ENCODE results near the gene NCR1. TPM values are rescaled to one million over a fixed set of nuclear protein-coding genes. Genes with fewer than 3 reads are reported as not detected.
"Not testable (repeated sequence)": the region's sequence is repeated elsewhere in the genome, so short reads cannot be mapped to it uniquely, and the experiment has no call there.

NCR1 gene
- polyA plus RNA-seq, 1 experiment = not detected

DNA sequence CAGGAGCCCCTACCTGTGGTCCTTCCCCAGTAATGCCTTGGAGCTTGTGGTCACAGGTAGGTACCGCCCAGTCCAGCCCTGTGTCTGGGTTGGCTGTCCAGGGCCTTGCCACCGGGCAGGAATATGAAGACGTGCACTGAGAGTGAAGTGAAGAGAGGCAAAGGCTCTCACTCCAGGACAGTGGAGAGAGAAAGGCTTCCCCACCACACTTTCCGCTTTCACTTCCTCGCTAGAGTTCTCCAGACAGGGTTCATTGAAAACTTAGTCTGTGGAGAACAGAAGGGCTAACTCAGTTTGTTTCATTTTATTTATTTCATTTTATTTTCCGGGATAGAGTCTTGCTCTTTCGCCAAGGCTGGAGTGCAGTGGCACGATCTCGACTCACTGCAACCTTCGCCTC, 17.7 kb upstream of the NCR1 start:
- no peak overlapping the region for H3K27ac ChIP-seq (ENCODE audit: low read depth, low read length)
- ChIA-PET POLR2A (no interaction called here), CTCF (no interaction called here)
- DNase-seq (ENCODE audit: low read depth, low spot score) = no peak
- H3K27me3 ChIP-seq (ENCODE audit: control insufficient read depth, insufficient read depth, low read length) = no peaks in the 10 kb centered on the region
- peaks cover 68% of the 10 kb centered on the region for H3K9me3 ChIP-seq (ENCODE audit: control insufficient read depth, insufficient read depth, low read length)
- TF ChIP-seq, protein P1, sequence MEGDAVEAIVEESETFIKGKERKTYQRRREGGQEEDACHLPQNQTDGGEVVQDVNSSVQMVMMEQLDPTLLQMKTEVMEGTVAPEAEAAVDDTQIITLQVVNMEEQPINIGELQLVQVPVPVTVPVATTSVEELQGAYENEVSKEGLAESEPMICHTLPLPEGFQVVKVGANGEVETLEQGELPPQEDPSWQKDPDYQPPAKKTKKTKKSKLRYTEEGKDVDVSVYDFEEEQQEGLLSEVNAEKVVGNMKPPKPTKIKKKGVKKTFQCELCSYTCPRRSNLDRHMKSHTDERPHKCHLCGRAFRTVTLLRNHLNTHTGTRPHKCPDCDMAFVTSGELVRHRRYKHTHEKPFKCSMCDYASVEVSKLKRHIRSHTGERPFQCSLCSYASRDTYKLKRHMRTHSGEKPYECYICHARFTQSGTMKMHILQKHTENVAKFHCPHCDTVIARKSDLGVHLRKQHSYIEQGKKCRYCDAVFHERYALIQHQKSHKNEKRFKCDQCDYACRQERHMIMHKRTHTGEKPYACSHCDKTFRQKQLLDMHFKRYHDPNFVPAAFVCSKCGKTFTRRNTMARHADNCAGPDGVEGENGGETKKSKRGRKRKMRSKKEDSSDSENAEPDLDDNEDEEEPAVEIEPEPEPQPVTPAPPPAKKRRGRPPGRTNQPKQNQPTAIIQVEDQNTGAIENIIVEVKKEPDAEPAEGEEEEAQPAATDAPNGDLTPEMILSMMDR (IDR thresholded peaks at IDR 0.05; ENCODE audit: low read depth, low read length) = no peak
- no peak overlapping the region for H3K4me3 ChIP-seq (ENCODE audit: low read depth, low read length)

DNA sequence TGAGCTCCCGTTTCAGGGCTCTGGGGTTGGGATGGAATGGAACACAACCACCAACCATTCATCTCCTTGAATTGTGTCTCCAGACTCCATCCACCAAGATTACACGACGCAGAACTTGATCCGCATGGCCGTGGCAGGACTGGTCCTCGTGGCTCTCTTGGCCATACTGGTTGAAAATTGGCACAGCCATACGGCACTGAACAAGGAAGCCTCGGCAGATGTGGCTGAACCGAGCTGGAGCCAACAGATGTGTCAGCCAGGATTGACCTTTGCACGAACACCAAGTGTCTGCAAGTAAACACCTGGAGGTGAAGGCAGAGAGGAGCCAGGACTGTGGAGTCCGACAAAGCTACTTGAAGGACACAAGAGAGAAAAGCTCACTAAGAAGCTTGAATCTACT, 16.4 kb upstream of the NCR1 start:
- ChIA-PET POLR2A (no interaction called here), CTCF (no interaction called here)
- no peak for DNase-seq (ENCODE audit: low read depth, low spot score)
- TF ChIP-seq, protein P1 (IDR thresholded peaks at IDR 0.05; ENCODE audit: low read depth, low read length) = no peak
- Histone ChIP-seq H3K27ac (ENCODE audit: low read depth, low read length) (no peak overlapping the region), H3K4me3 (ENCODE audit: low read depth, low read length) (no peak overlapping the region), H3K9me3 (ENCODE audit: control insufficient read depth, insufficient read depth, low read length) (peaks cover 65% of the 10 kb centered on the region), H3K27me3 (ENCODE audit: control insufficient read depth, insufficient read depth, low read length) (no peaks in the 10 kb centered on the region)

DNA sequence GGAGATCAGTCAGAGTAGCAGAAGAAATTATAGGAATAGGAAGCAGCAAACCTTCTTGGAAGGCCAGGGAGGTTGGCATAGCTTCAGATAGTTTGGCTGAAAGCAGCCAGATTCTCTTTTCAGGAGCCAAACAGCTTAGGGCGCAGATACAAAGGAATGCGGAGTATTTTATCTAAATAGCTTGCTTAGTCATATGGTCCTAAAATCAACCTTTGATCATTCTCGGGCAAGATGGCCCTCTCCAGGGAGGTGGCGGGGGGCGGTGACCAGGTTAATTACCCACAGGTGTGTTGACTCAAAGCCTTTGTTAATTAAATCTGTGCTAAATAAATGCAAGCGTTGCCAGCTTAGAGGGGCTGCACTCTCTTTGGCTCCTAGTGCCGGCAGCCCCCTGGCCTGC, 12.5 kb upstream of the NCR1 start:
- no peak for DNase-seq (ENCODE audit: low read depth, low spot score)
- POLR2A ChIA-PET = no interaction called here
- no peaks in the 10 kb centered on the region for H3K27me3 ChIP-seq (ENCODE audit: control insufficient read depth, insufficient read depth, low read length)
- TF ChIP-seq, protein P1 (IDR thresholded peaks at IDR 0.05; ENCODE audit: low read depth, low read length) = no peak
- CTCF ChIA-PET = no interaction called here
- peaks cover 33% of the 10 kb centered on the region for H3K9me3 ChIP-seq (ENCODE audit: control insufficient read depth, insufficient read depth, low read length)
- no peak overlapping the region for H3K27ac ChIP-seq (ENCODE audit: low read depth, low read length)
- no peak overlapping the region for H3K4me3 ChIP-seq (ENCODE audit: low read depth, low read length)

DNA sequence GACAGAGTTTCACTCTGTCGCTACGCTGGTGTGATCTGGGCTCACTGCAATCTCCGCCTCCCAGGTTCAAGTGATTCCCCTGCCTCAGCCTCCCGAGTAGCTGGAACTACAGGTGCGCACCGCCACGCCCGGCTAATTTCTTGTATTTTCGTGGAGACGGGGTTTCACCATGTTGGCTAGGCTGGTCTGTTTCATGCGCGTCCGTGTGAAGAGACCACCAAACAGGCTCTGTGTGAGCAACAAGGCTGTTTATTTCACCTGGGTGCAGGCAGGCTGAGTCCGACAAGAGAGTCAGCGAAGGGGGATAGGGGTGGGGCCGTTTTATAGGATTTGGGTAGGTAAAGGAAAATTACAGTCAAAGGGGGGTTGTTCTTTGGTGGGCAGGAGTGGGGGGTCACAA, 11.8 kb upstream of the NCR1 start:
- H3K27me3 ChIP-seq (ENCODE audit: control insufficient read depth, insufficient read depth, low read length); DNase-seq (ENCODE audit: low read depth, low spot score); H3K27ac ChIP-seq (ENCODE audit: low read depth, low read length); POLR2A ChIA-PET; H3K4me3 ChIP-seq (ENCODE audit: low read depth, low read length); CTCF ChIA-PET: not testable (repeated sequence)
- peaks cover 27% of the 10 kb centered on the region for H3K9me3 ChIP-seq (ENCODE audit: control insufficient read depth, insufficient read depth, low read length)

DNA sequence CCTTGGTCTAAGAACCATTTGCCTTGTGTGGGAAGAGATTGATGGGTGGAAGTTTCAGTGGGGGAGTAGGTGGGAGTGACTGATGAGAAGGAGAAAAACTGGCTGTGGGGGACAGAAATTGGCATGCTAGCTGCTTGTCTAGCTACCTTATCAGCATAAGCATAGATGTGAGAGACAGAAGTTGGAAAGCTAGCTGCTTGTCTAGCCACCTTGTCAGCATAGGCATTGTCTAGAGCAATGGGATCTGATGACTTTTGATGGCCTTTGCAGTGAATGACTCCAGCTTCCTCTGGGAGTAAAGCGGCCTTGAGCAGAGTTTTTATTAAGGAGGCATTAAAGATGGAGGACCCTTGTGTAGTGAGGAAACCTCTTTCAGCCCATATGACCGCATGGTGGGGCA, 9.9 kb upstream of the NCR1 start:
- no peaks in the 10 kb centered on the region for H3K27me3 ChIP-seq (ENCODE audit: control insufficient read depth, insufficient read depth, low read length)
- CTCF ChIA-PET = no interaction called here
- POLR2A ChIA-PET = no interaction called here
- peaks cover 29% of the 10 kb centered on the region for H3K9me3 ChIP-seq (ENCODE audit: control insufficient read depth, insufficient read depth, low read length)
- no peak for DNase-seq (ENCODE audit: low read depth, low spot score)
- TF ChIP-seq, protein P1 (IDR thresholded peaks at IDR 0.05; ENCODE audit: low read depth, low read length) = no peak
- no peak overlapping the region for H3K27ac ChIP-seq (ENCODE audit: low read depth, low read length)
- no peak overlapping the region for H3K4me3 ChIP-seq (ENCODE audit: low read depth, low read length)

DNA sequence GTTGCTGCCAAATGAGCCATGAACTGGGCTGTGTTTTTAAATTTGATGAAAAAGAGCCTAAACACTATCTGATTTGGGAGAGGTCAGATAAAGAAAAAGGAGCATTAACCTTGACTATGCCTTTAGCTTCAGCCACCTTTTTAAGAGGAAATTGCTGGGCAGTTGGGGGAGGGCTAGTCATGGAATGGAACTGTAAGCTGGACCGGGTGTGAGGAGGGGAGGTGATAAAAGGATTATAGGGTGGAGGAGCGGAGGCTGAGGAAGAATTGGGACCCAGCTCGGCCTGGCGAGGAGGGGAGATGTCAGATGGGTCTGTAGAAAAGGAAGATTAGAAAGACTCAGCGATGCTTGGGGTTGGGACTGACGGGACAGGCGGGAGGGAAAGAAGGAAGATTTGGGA, 7.3 kb upstream of the NCR1 start:
- CTCF ChIA-PET; DNase-seq (ENCODE audit: low read depth, low spot score); H3K4me3 ChIP-seq (ENCODE audit: low read depth, low read length); H3K27ac ChIP-seq (ENCODE audit: low read depth, low read length); H3K27me3 ChIP-seq (ENCODE audit: control insufficient read depth, insufficient read depth, low read length); POLR2A ChIA-PET: not testable (repeated sequence)
- peaks cover 31% of the 10 kb centered on the region for H3K9me3 ChIP-seq (ENCODE audit: control insufficient read depth, insufficient read depth, low read length)

DNA sequence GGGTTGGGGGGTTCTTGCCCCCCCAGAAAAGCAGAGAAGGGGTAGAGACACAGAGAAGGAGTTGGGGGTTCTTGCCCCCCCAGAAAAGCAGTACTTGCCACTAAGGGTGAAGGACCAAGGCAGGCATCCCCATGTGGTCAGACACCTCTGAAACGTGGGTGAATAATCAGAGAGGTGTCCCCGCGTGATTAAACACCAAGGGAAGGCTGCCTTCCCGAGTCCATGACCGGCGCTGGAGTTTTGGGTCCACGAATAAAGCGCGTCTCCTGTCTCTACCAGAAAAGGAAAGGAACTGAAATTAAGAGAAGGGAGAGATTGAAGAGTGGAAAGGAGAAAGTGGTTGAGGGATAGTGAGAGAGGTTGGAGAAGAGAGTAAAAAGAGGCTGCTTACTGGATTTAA, 6.3 kb upstream of the NCR1 start:
- H3K4me3 ChIP-seq (ENCODE audit: low read depth, low read length); DNase-seq (ENCODE audit: low read depth, low spot score); POLR2A ChIA-PET; H3K27me3 ChIP-seq (ENCODE audit: control insufficient read depth, insufficient read depth, low read length); H3K27ac ChIP-seq (ENCODE audit: low read depth, low read length); CTCF ChIA-PET: not testable (repeated sequence)
- H3K9me3 ChIP-seq (ENCODE audit: control insufficient read depth, insufficient read depth, low read length) = peaks cover 28% of the 10 kb centered on the region

DNA sequence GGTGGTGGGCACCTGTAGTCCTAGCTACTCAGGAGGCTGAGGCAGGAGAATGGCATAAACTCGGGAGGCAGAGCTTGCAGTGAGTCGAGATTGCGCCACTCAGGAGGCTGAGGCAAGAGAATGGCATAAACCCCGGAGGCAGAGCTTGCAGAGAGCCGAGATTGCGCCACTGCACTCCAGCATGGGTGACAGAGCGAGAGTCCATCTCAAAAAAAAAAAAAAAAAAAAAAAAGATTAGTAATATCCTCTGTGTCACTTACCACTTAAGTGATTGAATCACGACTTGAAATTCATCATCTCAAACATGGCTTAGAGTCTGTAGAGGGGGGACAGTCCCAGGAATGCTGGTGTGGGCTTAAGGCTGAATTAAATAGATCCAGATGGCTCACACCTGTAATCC, 4.8 kb upstream of the NCR1 start:
- POLR2A ChIA-PET = interaction anchor here (0.6 kb wide), 1 partner anchor 1738 kb away, joined by 6 read pairs; no protein-coding TSS in a partner anchor
- CTCF ChIA-PET = not testable (repeated sequence)

More for the DNA sequence above, 4.8 kb upstream of the NCR1 start:
- H3K9me3 ChIP-seq (ENCODE audit: control insufficient read depth, insufficient read depth, low read length) = peaks cover 33% of the 10 kb centered on the region
- H3K4me3 ChIP-seq (ENCODE audit: low read depth, low read length); H3K27me3 ChIP-seq (ENCODE audit: control insufficient read depth, insufficient read depth, low read length); H3K27ac ChIP-seq (ENCODE audit: low read depth, low read length); DNase-seq (ENCODE audit: low read depth, low spot score): not testable (repeated sequence)

Data from AG04450 (cell line).